GM12878 (cell line): ENCODE data around the gene WDR64. TPM values are rescaled to one million over a fixed set of nuclear protein-coding genes. Genes with fewer than 3 reads are reported as not detected.

Experiments
- ATAC-seq: fragments of 200-7000 bp; cut with Tn5 transposase; 3 replicates; pipeline ENCODE4 v1.9.1; 2020; ENCODE audit warnings: mild to moderate bottlenecking, moderate library complexity
- BruUV-seq: library from RNA; stranded (reverse); fragments of 400-500 nt; replicated peaks from 2 replicates; lab custom pipeline; 2021; lab: Mats Ljungman, UMichigan
- CTCF ChIA-PET: fragments of 300-600 bp; sonication (Branson Sonifier 250); formaldehyde crosslinking; extraction: SDS; loops from one replicate; lab custom pipeline; 2021; ENCODE audit warnings: inconsistent platforms; lab: Yijun Ruan, JAX
- POLR2A ChIA-PET: fragments of 350-600 bp; formaldehyde crosslinking; extraction: SDS; loops from one replicate; lab custom pipeline; 2021; ENCODE audit warnings: inconsistent platforms; lab: Charles Lee
- RAD21 ChIA-PET: fragments of 300-600 bp; sonication (Branson Sonifier 250); formaldehyde crosslinking; loops from one replicate; lab custom pipeline; 2023; ENCODE audit warnings: antibody characterized with exemption; ENCODE audit not compliant: unreplicated experiment; lab: Charles Lee
- SMC1A ChIA-PET: fragments of 300-600 bp; sonication (Branson Sonifier 250); formaldehyde crosslinking; loops from one replicate; lab custom pipeline; 2023; ENCODE audit not compliant: unreplicated experiment, uncharacterized antibody; lab: Charles Lee
- DNase-seq: peaks from one replicate; pipeline ENCODE4 v3.0.0-alpha.2; 2011; ENCODE audit warnings: low read depth, low spot score
- FAIRE-seq: peaks from 3 replicates; lab custom pipeline; 2011; peaks lifted over from hg19 to GRCh38; lab: Jason Lieb, UNC
- H2AFZ ChIP-seq: 2 replicates; pipeline ENCODE4 v1.6.0; 2011; ENCODE audit warnings: low read depth, low read length, control low read depth; ENCODE audit not compliant: control insufficient read depth
- H3K27ac ChIP-seq: 2 replicates; pipeline ENCODE4 v1.5.1; 2011; ENCODE audit warnings: control low read depth; ENCODE audit not compliant: control insufficient read depth, insufficient read depth
- H3K27me3 ChIP-seq, 2 experiments: replicated peaks in 1 of 2; 2 replicates each; pipeline versions ENCODE4 v1.6.0 to v1.6.1; 2011; ENCODE audit warnings: low read length in 1 of 2; ENCODE audit not compliant: control insufficient read depth in 2 of 2, insufficient read depth in 2 of 2
- H3K36me3 ChIP-seq, 2 experiments: 2 replicates each; pipeline ENCODE4 v1.5.1; 2011; ENCODE audit warnings: low read length in 1 of 2; ENCODE audit not compliant: control insufficient read depth in 2 of 2, insufficient read depth in 2 of 2
- H3K4me1 ChIP-seq: 2 replicates; pipeline ENCODE4 v1.6.1; 2011; ENCODE audit warnings: mild to moderate bottlenecking, low read length, moderate library complexity, mixed read lengths; ENCODE audit not compliant: control insufficient read depth, insufficient read depth
- H3K4me2 ChIP-seq: 2 replicates; pipeline ENCODE4 v1.6.0; 2011; ENCODE audit warnings: control low read depth; ENCODE audit not compliant: control insufficient read depth, insufficient read depth
- H3K4me3 ChIP-seq: fragments of 200-600 bp; sonication (generic); 2 replicates; pipeline ENCODE4 v1.5.1; 2016
- H3K79me2 ChIP-seq: 2 replicates; pipeline ENCODE4 v1.6.0; 2011; ENCODE audit warnings: low read length; ENCODE audit not compliant: control insufficient read depth, insufficient read depth
- H3K9ac ChIP-seq: 2 replicates; pipeline ENCODE4 v1.8.0; 2011; ENCODE audit warnings: low read length, control low read depth, mixed read lengths; ENCODE audit not compliant: control insufficient read depth, insufficient read depth
- H3K9me3 ChIP-seq: replicated peaks from 3 replicates; pipeline ENCODE4 v1.5.1; 2011; ENCODE audit warnings: mild to moderate bottlenecking, low read length; ENCODE audit not compliant: control insufficient read depth, insufficient read depth
- H4K20me1 ChIP-seq: 2 replicates; pipeline ENCODE4 v1.6.0; 2011; ENCODE audit not compliant: control insufficient read depth, insufficient read depth
- BCLAF1 ChIP-seq: fragments of 450-650 bp; IDR thresholded peaks from 2 replicates; pipeline ENCODE4 v1.6.1; 2017; ENCODE audit warnings: antibody characterized with exemption, mild to moderate bottlenecking, moderate library complexity
- IRF5 ChIP-seq: fragments of 450-650 bp; IDR thresholded peaks from 2 replicates; pipeline ENCODE4 v1.6.1; 2017; ENCODE audit warnings: borderline replicate concordance
- PAX8 ChIP-seq: fragments of 450-650 bp; IDR thresholded peaks from 2 replicates; pipeline ENCODE4 v1.6.1; 2017; ENCODE audit warnings: mild to moderate bottlenecking, moderate library complexity
- RELB ChIP-seq: fragments of 450-650 bp; IDR thresholded peaks from 2 replicates; pipeline ENCODE4 v1.6.1; 2017; ENCODE audit warnings: low read depth, mild to moderate bottlenecking, moderate library complexity
- SRF ChIP-seq, 2 experiments: IDR thresholded peaks; 2 replicates each; pipeline ENCODE4 v1.6.1; 2011; ENCODE audit warnings: low read depth in 2 of 2, low read length in 2 of 2, mild to moderate bottlenecking in 1 of 2, moderate library complexity in 1 of 2
- SUZ12 ChIP-seq: fragments of 200-600 bp; sonication (generic); IDR thresholded peaks from one replicate; pipeline ENCODE4 v1.6.1; 2018; ENCODE audit warnings: antibody characterized with exemption, mild to moderate bottlenecking; ENCODE audit not compliant: unreplicated experiment
- ZBTB40 ChIP-seq: fragments of 450-650 bp; IDR thresholded peaks from 2 replicates; pipeline ENCODE4 v1.6.1; 2016; ENCODE audit warnings: mild to moderate bottlenecking, moderate library complexity, borderline replicate concordance
- ZNF384 ChIP-seq: IDR thresholded peaks from 2 replicates; pipeline ENCODE4 v1.6.1; 2012; ENCODE audit warnings: low read depth, mild to moderate bottlenecking, low read length, improper control_type of control experiment, borderline replicate concordance
- WGBS: methylation state at CpG from one replicate; pipeline ENCODE4 v1.1.6; 2016; ENCODE audit warnings: low lambda C conversion rate; ENCODE audit not compliant: insufficient replicate concordance, insufficient coverage; ENCODE audit errors: missing lambda C conversion rate; 5-methylcytosine and 5-hydroxymethylcytosine counted together
- in situ Hi-C: fragments of 300-500 bp; cut with MboI; formaldehyde crosslinking; loops from 9 replicates; pipeline ENCODE4 v1.14.3; 2018; ENCODE audit warnings: mixed read lengths
- intact Hi-C: fragments of 100-400 bp; cut with micrococcal nuclease; formaldehyde crosslinking; loops from one replicate; pipeline ENCODE4 v1.14.2; 2022; ENCODE audit not compliant: unreplicated experiment
- polyA plus RNA-seq, 11 experiments: library from polyadenylated mRNA; depleted of rRNA in 4 of 11; unstranded in 6 of 11; stranded (reverse) in 5 of 11; fragments of >200 nt; fragmentation: Nextera tagmentation in 4 of 11; fragmentation: Illumina TruSeq in 1 of 11; extraction: Ambion mirVana in 4 of 11; extraction: Trizol in 1 of 11; gene quantifications; 1 replicate in 1 of 11; 2 replicates in 10 of 11; pipeline versions ENCODE4 v1.2.1 to v1.2.3, GENCODE V29; 2011 to 2016; ENCODE audit warnings: inconsistent platforms in 2 of 11, missing spikeins in 2 of 11, low read depth in 1 of 11
- total RNA-seq, 4 experiments: library from RNA; depleted of rRNA in 3 of 4; stranded (reverse); fragments of >200 nt in 3 of 4; fragmentation: Illumina TruSeq in 1 of 4; extraction: Trizol in 1 of 4; gene quantifications; 2 replicates each; pipeline versions ENCODE4 v1.2.1 to v1.2.3, GENCODE V29; 2013 to 2021

Gene WDR64
- total and polyA plus RNA-seq, 10 of the 15 experiments (the other 5 are each of a cell fraction or from before 2014, with no cell fraction given) = 0.01 TPM; not detected in 9

- 75% methylated on average over 2 of the region's 2 CpGs for WGBS
- no peaks in the 10 kb centered on the region for H3K36me3 ChIP-seq
- in situ Hi-C loops (loop anchor here (5.0 kb wide), 1 partner anchor 230 kb away; no protein-coding TSS in a partner anchor), intact Hi-C loops (no loop called here)
- DNase-seq = no peak
- no peaks in the 10 kb centered on the region for H3K9me3 ChIP-seq
- no peak overlapping the region for H3K27ac ChIP-seq
- no TSS peak for BruUV-seq
- peaks cover 11% of the 10 kb centered on the region for H3K4me1 ChIP-seq
- H4K20me1 ChIP-seq = no peaks in the 10 kb centered on the region
- H3K4me2 ChIP-seq = no peak overlapping the region
- ChIA-PET RAD21 (no interaction called here), POLR2A (no interaction called here), CTCF (interaction anchor here (1.2 to 4.1 kb wide), 3 partner anchors 10 to 232 kb away, joined by 3 to 10 read pairs (median 5); partner anchors contain the start of gene MAP1LC3C), SMC1A (interaction anchor here (0.9 to 1.6 kb wide), 4 partner anchors 15 to 232 kb away, joined by 3 to 7 read pairs (median 4); no protein-coding TSS in a partner anchor)
- no peaks in the 10 kb centered on the region for H3K27me3 ChIP-seq
- no peak for ATAC-seq
- H3K9ac ChIP-seq = no peak overlapping the region
- TF ChIP-seq PAX8 = no peak
- TF ChIP-seq ZBTB40 = no peak
- no peak for TF ChIP-seq RELB
- no peak for TF ChIP-seq SUZ12
- no peak for TF ChIP-seq IRF5
- no peak for TF ChIP-seq BCLAF1
- no peak for TF ChIP-seq SRF (IDR thresholded peaks at IDR 0.05; ENCODE audit: low read depth in 2 of 2, low read length in 2 of 2)
- TF ChIP-seq ZNF384 = no peak
- no peaks in the 10 kb centered on the region for H3K79me2 ChIP-seq
- H2AFZ ChIP-seq = no peak overlapping the region
- H3K4me3 ChIP-seq = no peak overlapping the region
- FAIRE-seq = no peak
These were observed 190.5 kb downstream of the WDR64 start for GRCh38 chr1:241842565-241842964.
